Peyer's patch (tissue), 4 donors: Measurements from ENCODE around the gene RPS2.

Source experiments
- CTCF ChIP-seq, 6 experiments: fragments of 450-650 bp in 4 of 6; fragments of 200-600 bp in 2 of 6; sonication (generic) in 1 of 6; IDR thresholded peaks; one replicate each; pipeline ENCODE4 v1.5.1; 2017 to 2019; ENCODE audit warnings: antibody characterized with exemption in 6 of 6, mild to moderate bottlenecking in 3 of 6, moderate library complexity in 1 of 6
- POLR2A ChIP-seq, 2 donors: fragments of 450-650 bp; IDR thresholded peaks; one replicate each; pipeline ENCODE4 v1.5.1; 2017; ENCODE audit warnings: antibody characterized with exemption in 2 of 2, mild to moderate bottlenecking in 2 of 2, moderate library complexity in 2 of 2

- no peak for TF ChIP-seq CTCF (IDR thresholded peaks at IDR 0.05)
- TF ChIP-seq POLR2A (IDR thresholded peaks at IDR 0.05) = no peak
Measured at GRCh38 chr16:1958715-1959268, 5.8 kb downstream of the RPS2 start.
